ENCODE data around the gene PDS5B. TPM values are rescaled to one million over a fixed set of nuclear protein-coding genes. Genes with fewer than 3 reads are reported as not detected.

PDS5B gene
- total and polyA plus RNA-seq, 2 donors (not counting 1 experiment from before 2014, with no cell fraction given), result 6.6 to 62.9 TPM

DNA sequence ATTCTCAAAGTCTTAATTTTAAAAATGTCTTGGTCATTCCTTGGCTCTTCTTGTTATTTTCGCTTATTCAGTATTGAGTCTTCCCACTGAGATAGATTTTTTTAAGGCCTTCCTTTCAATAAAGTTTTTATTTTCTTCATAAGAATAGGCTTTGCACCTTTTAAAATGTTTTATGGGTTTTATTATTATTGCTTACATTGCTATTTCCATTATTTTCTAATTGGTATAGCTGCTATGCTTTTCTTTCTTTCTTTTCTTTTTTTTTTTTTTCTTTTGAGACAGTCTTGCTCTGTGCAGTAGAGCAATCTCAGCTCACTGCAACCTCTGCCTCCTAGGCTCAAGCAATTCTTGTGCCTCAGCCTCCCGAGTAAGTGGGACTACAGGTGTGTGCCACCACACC, 195.7 kb downstream of the PDS5B start:
- no CpG with 5 or more reads among the region's 2 CpGs for WGBS (ENCODE audit: insufficient coverage)
- no peaks in the 10 kb centered on the region for H3K27me3 Mint-ChIP-seq

DNA sequence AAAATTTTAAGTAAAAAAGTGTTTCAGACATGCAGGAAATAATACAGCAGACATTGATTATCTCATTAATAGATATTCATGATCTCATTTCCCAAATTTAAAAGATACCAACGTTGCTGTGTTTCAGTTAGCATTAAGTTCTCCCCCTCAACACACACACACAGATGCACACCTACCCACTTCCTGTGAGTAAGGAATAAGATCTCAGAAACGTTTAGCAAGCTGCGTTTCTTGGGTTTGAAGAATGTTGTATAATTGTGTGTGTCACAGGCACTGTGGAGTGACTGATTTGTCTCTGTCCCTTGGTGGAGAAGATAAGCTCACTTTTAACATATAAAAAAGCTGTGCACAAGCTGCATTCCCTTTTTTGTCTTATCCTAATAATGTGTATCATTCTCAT, 196.8 kb downstream of the PDS5B start:
- no peak overlapping the region for H3K9ac ChIP-seq (ENCODE audit: low read length)
- peaks cover 0 to 3% of the 10 kb centered on the region in 2 experiments for H3K36me3 ChIP-seq (replicated peaks in 1 of 2; ENCODE audit: control extremely low read depth in 1 of 2, control insufficient read depth in 1 of 2, extremely low read depth in 1 of 2, insufficient read depth in 2 of 2, low read length in 1 of 2)
- intact Hi-C loops (cut with micrococcal nuclease), result no loop called here
- no peak overlapping the region for H3K4me2 ChIP-seq (replicated peaks; ENCODE audit: low read depth, low read length, poor library complexity, severe bottlenecking)
- no peak overlapping the region for H2AFZ ChIP-seq (ENCODE audit: insufficient read depth, low read depth, low read length, poor library complexity, severe bottlenecking)
- TF ChIP-seq EZH2 (IDR thresholded peaks at IDR 0.05; ENCODE audit: borderline replicate concordance, insufficient read depth, low read depth, low read length, poor library complexity, severe bottlenecking), result no peak
- TF ChIP-seq, protein P1, sequence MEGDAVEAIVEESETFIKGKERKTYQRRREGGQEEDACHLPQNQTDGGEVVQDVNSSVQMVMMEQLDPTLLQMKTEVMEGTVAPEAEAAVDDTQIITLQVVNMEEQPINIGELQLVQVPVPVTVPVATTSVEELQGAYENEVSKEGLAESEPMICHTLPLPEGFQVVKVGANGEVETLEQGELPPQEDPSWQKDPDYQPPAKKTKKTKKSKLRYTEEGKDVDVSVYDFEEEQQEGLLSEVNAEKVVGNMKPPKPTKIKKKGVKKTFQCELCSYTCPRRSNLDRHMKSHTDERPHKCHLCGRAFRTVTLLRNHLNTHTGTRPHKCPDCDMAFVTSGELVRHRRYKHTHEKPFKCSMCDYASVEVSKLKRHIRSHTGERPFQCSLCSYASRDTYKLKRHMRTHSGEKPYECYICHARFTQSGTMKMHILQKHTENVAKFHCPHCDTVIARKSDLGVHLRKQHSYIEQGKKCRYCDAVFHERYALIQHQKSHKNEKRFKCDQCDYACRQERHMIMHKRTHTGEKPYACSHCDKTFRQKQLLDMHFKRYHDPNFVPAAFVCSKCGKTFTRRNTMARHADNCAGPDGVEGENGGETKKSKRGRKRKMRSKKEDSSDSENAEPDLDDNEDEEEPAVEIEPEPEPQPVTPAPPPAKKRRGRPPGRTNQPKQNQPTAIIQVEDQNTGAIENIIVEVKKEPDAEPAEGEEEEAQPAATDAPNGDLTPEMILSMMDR (IDR thresholded peaks at IDR 0.05), result no peak
- H4K20me1 ChIP-seq (ENCODE audit: control insufficient read depth, insufficient read depth, low read length, poor library complexity, severe bottlenecking), result no peaks in the 10 kb centered on the region
- Mint-ChIP-seq H3K4me1 (no peaks in the 10 kb centered on the region), H3K4me3 (no peak overlapping the region), H3K9me3 (ENCODE audit: insufficient read depth) (peaks cover 2% of the 10 kb centered on the region), H3K27ac (no peak overlapping the region), H3K27me3 (no peaks in the 10 kb centered on the region)
- no peak for ATAC-seq (ENCODE audit: low read depth)
- no peak overlapping the region for H3K27ac ChIP-seq (ENCODE audit: low read length in 2 of 2)
- H3K27me3 ChIP-seq (replicated peaks in 1 of 4; ENCODE audit: control extremely low read depth in 1 of 4, control insufficient read depth in 3 of 4, insufficient read depth in 4 of 4, low read length in 3 of 4), result no peaks in the 10 kb centered on the region
- H3K4me3 ChIP-seq (ENCODE audit: control extremely low read depth in 1 of 5, extremely low read depth in 1 of 5, insufficient read depth in 1 of 5, low read depth in 2 of 5, low read length in 4 of 5), result no peak overlapping the region
- no peaks in the 10 kb centered on the region for H3K9me3 ChIP-seq (ENCODE audit: control extremely low read depth in 1 of 3, control insufficient read depth in 2 of 3, insufficient read depth in 1 of 3, low read length in 2 of 3)
- no peaks in the 10 kb centered on the region for H3K4me1 ChIP-seq (ENCODE audit: control insufficient read depth in 2 of 2, insufficient read depth in 2 of 2, low read length in 2 of 2)
- POLR2A ChIA-PET, result no interaction called here
- no CpG with 5 or more reads among the region's 3 CpGs for WGBS (ENCODE audit: insufficient coverage)
- H3K79me2 ChIP-seq (ENCODE audit: control insufficient read depth, insufficient read depth, low read length), result no peaks in the 10 kb centered on the region
- no peak for DNase-seq
- CTCF ChIA-PET, result no interaction called here

More for the DNA sequence above, 195.7 kb downstream of the PDS5B start:
- no peak for TF ChIP-seq EZH2 (IDR thresholded peaks at IDR 0.05; ENCODE audit: borderline replicate concordance, insufficient read depth, low read depth, low read length, poor library complexity, severe bottlenecking)
- TF ChIP-seq, protein P1 (IDR thresholded peaks at IDR 0.05), result no peak
- no peaks in the 10 kb centered on the region for H3K9me3 ChIP-seq (ENCODE audit: control extremely low read depth in 1 of 3, control insufficient read depth in 2 of 3, insufficient read depth in 1 of 3, low read length in 2 of 3)
- peaks cover 2% of the 10 kb centered on the region for H3K9me3 Mint-ChIP-seq (ENCODE audit: insufficient read depth)
- H3K27me3 ChIP-seq (replicated peaks in 1 of 4; ENCODE audit: control extremely low read depth in 1 of 4, control insufficient read depth in 3 of 4, insufficient read depth in 4 of 4, low read length in 3 of 4), result no peaks in the 10 kb centered on the region
- H3K4me2 ChIP-seq (replicated peaks; ENCODE audit: low read depth, low read length, poor library complexity, severe bottlenecking), result no peak overlapping the region
- intact Hi-C loops (cut with micrococcal nuclease), result no loop called here
- no peak overlapping the region for H3K9ac ChIP-seq (ENCODE audit: low read length)
- H3K4me1 Mint-ChIP-seq, result no peaks in the 10 kb centered on the region
- no peak overlapping the region for H3K27ac Mint-ChIP-seq
- CTCF ChIA-PET, result no interaction called here
- H3K4me3 Mint-ChIP-seq, result no peak overlapping the region
- peaks cover 0 to 3% of the 10 kb centered on the region in 2 experiments for H3K36me3 ChIP-seq (replicated peaks in 1 of 2; ENCODE audit: control extremely low read depth in 1 of 2, control insufficient read depth in 1 of 2, extremely low read depth in 1 of 2, insufficient read depth in 2 of 2, low read length in 1 of 2)
- no peaks in the 10 kb centered on the region for H3K79me2 ChIP-seq (ENCODE audit: control insufficient read depth, insufficient read depth, low read length)
- DNase-seq (no peak), ATAC-seq (ENCODE audit: low read depth) (no peak)
- POLR2A ChIA-PET, result no interaction called here
- no peak overlapping the region for H3K4me3 ChIP-seq (ENCODE audit: control extremely low read depth in 1 of 5, extremely low read depth in 1 of 5, insufficient read depth in 1 of 5, low read depth in 2 of 5, low read length in 4 of 5)
- H3K4me1 ChIP-seq (ENCODE audit: control insufficient read depth in 2 of 2, insufficient read depth in 2 of 2, low read length in 2 of 2), result no peaks in the 10 kb centered on the region
- no peak overlapping the region for H2AFZ ChIP-seq (ENCODE audit: insufficient read depth, low read depth, low read length, poor library complexity, severe bottlenecking)
- H4K20me1 ChIP-seq (ENCODE audit: control insufficient read depth, insufficient read depth, low read length, poor library complexity, severe bottlenecking), result no peaks in the 10 kb centered on the region
- no peak overlapping the region for H3K27ac ChIP-seq (ENCODE audit: low read length in 2 of 2)

Measured in B cell (primary cell).